Ecto neural progenitor cell (in vitro differentiated cells): ENCODE measurements around the gene KLHL40.

ENCODE experiments used
- DNase-seq: peaks from one replicate; pipeline ENCODE4 v3.0.0-alpha.2; 2018; ENCODE audit warnings: low spot score

Gene KLHL40

DNA sequence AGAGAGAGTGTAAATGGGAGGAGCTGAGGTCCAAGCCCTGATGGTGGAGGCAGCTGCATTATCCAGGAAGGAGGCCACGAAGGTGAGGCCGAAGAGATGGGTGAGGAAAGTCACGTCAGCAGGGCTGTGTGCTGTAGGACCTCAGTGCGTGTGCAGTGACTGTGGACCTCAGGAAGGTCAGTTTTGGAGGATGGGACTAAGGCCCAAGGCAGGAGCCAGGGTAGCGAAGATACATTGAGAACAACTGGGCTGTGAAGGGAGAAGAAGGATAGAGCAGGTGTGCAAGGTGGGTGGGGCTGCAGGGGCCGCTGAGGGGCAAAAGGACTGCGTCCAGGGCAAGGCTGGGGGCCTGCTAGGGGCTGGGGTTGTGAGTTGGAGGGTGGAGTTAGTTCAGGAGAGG, 4.9 kb downstream of the KLHL40 start:
- DNase-seq, result no peak

DNA sequence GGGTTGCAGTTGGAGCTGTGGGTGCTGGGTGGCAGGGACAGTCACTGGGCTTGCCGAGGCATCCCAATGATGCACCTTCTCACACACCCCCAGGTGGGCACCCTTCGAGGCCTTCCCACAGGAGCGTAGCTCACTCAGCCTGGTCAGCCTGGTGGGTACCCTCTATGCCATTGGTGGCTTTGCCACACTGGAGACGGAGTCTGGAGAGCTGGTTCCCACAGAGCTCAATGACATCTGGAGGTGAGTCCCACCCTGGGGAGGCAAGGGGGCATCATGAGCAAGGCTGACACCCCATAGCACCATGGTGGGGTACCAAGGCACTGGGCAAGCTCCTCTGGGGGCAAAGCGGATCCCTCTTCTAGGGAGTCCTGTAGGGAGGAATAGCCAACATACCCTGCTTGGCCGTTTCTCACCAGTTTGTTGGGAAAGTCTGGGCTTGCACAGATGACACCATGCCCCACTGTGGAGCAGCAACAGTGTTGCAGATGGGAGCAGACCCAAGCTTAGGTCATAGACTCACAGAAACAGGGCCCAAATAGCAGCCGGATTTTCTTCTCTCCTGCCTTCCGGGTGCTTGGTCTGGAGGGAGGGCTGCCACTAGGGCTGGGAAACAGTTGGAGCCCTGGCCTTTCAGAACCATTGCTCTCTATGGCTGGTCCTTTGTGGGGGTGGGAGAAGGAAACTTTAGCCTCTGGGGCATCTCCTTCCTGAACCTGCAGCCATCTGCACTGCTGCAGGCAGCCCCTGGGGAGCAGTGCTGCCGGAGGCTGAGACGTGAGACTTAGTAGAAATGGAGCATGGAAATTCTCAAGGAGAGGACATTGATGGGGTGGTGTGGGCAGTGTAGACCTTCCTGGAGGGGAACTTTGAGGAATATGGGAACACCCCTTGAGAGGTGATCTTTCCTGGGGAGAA, 5.7 kb downstream of the KLHL40 start:
- no peak for DNase-seq

DNA sequence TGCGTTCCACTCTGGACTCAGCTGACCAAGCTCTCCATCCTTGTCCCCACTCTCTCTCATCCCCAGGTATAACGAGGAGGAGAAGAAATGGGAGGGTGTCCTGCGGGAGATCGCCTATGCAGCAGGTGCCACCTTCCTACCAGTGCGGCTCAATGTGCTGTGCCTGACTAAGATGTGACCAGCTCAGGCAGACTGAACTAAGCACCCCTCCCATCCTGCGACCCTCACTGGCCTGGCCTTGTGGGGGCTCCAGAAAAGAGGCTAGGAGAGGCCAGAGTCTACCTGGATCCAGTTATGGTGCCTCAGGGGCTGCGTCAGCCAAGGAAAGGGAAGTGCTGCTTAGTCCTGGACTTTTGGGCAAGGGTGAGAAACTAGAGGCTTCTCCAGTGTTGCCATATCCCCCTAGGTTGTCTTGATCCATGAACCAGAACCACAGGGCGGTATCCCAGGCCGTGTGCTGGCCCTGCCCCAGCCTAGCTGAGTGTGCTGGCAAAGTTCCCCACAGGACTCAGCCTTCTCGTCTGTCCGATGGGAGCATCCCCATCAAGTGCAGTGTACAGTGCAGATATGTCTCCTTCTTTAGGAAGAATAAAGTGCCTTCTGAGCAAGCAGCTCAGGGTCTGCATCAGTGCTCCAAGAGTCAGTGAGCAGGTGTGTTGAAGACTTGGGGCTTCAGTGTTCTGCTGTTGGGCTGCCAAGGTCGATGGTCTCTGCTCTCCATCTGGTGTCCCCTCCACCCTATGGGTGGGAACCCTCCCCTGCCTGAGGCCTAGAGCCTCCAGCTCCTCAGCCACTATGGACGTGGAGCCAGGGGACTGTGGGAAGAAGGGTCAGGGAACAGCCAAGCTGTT, 6.7 kb downstream of the KLHL40 start:
- no peak for DNase-seq

DNA sequence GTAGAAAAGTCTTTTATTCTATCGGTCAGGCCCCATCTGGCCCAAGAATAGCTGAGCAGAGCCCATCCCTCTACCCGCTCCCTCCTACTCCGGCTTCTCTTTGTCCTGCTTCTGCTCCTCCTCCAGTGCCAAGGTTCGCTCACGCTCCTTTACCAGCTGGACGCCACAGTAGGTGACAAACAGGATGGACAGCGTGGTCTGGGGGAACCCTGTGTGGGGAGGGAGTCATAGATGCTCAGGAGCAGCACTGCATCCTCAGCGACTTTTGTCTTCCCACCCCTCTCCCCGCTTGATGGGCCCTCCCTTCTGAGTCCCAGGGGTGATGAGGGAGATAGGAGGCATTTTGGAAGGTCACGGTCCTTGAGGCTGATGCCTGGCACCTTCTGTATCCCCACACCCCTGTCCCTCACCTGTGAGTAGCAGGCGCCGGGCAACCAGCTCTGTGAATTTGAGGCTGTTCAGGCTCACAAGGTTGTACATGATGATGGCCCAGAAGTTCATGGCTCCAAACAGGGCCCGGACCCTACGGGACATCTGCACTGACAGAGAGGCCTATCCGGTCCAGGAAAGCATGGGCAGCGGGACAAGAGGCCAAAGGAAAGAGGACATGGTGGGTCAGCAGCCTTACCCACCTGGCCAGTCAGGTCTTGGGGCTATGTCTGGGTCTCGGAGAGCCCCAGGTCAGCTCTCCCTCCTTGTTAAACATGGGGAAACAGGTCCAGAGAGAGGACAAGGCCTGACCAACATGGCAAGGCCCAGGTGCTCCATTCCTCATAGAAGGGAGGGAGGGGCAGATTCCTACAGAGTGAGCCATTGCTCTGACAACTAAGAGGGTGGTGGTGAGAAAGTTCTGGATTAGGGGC, 7.6 kb downstream of the KLHL40 start:
- DNase-seq, result no peak

DNA sequence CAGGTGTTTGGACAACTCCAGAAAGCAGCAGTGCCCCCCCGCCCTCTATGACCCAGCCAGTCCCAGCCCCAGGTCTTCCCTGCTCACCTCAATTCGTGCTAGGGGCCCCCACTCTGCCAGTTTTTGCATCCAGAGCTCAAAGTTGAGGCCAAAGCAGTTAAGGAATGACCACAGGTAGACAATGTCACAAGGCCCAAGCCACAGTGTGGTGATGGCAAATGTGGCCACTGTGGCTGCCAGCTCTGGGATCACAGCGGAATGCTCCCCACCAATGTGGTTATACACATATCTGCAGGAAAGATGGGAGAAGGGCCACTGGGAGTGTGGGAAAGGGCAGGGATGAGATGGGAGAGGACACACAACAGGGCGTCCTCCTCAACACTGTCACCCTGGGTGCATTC, 8.2 kb downstream of the KLHL40 start:
- DNase-seq, result no peak

DNA sequence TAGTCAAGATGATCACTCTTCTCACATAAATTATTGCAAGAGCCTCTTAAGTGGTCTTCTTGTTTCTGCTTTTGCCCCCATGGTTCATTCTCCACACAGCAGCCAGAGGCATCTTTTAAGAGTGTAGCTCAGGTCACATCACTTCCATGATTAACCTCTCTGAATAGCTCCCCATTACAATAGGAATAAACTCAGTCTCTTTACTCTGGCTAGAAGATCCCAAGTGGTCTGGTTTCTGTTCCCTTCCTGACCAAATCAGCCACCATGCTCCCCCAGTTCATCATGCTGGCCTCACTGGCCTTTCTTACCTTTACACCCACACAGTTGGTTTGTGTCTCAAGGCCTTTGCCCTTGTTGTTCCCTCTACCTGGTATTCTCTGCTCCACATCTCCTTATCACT, 9.0 kb downstream of the KLHL40 start:
- no peak for DNase-seq

DNA sequence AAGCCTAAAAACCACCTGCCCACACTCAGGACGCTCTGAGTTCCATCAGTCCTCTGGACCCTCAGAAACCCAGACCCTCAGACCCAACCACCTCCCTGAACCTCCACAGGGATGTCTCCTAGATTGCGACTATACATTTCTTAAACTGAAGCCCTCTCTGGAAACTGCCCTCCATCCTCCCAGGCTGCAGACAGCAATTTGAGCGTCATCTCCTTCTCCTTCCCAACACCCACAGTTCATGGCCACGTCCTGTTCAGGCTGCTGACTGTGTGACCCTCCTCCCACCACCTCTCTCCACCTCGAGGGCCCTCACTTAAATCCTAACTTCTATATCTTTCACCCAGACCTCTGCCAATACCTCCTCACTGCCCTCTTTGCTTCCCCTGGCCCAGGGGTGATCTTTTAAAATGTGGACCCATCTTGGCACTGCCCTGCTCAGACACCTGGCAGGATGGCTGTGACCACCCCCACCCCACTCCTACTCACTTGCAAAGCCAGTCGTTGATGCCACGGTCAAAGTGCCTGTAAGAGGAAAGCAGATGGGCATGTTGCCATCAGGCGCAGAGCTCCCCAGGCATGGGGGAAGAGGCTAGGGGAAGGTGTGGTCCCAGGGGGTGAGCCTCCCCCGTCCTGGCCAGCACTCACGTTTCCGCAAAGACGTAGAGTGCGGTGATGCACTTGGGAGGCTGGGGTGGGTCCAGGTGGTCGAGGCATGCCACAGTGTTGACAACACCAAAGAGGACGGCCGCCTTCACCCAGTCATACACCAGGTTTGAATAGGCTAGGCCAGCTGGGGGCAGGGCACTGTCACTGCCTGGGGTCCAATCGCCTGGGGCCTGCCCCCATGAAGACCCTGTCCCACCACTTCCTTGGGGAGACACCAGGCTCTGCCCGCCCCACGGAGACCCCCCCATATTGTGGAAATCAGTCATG, 11.3 kb downstream of the KLHL40 start:
- peak; percentile 21 for DNase-seq

DNA sequence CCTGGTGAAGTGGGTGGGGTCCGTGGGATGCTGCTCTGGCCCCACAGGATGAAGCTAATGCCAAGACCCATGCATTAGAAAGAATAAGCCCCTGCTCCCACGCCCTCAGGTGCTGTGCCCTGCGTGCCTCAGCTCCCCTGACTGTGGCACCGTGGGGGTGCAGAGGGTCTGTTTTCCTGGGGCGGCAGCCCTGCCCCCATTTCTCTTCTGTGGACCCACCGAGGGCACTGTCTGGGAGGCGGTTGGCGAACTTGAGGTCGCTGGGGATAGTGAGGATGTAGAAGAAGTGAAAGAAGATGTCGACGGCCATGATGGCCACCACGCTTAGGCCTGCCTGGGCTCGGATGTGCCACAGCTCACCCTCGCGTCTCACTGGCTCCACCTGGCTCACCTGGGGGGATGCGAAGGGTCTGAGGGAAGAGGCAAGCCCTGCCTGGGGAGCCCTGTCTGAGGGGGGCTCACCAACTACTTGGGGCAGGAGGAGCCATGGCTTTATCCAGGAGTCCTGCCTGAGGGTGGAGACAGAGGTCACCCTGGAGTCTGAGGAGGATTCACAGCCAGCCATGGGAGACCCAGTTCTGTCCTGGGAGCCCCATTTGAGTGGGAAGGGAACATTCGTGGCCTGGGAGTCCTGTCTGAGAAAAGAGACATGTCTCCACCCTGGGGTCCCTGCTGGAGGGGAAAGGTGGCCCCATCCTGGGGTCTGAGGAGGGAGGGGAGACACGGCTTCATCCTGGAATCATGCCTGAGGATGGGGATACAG, 12.1 kb downstream of the KLHL40 start:
- peak; percentile 21 for DNase-seq

DNA sequence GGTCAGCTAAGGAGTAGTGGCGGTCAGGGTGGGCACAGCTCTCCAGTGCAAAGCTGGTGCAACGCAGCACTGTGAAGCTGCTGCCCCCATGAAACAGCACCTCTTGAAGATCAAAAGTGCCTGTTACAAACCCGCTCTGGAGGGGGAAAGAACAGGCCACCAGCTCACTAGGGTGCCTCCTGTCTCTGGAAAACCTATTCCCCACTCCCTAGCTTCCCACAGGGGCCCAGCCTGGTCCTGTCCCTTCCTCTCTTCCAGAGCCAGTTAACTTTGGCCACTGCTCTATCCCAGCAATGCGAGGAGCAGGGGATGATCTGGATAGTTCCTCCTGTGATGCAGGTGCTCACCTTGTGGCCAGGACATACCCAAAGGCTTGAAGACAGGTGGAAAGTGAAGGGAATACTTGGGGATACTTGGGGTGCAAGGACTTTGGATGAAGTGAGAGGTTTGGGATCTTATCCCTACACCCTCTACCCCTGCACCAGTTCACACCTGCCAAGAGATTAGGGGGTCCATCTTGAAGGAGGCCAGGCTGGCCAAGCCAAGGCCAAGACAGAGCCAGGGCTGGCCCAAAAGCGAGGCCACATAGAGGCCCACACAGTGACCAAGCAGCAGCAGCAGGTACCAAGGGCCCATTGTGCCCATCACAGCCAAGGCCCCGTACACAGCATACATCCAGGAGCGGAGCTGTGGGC, 13.0 kb downstream of the KLHL40 start:
- DNase-seq, result peak; percentile 30

DNA sequence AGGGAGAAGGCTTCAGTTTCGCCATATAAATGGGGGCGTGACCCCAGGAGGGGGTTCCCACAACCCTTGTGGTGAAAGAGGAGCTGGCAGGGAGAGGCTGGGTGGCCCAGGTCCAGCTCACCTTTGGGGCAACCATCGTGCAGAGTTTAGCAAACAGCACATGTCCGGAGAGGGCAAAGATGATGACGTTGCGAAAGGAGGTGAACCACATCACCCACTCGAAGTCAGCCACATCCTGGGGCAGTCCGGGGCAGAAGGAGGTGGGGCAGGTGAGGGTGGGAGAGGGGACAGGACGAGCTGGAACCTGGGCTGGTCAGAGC, 13.5 kb downstream of the KLHL40 start:
- DNase-seq, result peak; percentile 22

DNA sequence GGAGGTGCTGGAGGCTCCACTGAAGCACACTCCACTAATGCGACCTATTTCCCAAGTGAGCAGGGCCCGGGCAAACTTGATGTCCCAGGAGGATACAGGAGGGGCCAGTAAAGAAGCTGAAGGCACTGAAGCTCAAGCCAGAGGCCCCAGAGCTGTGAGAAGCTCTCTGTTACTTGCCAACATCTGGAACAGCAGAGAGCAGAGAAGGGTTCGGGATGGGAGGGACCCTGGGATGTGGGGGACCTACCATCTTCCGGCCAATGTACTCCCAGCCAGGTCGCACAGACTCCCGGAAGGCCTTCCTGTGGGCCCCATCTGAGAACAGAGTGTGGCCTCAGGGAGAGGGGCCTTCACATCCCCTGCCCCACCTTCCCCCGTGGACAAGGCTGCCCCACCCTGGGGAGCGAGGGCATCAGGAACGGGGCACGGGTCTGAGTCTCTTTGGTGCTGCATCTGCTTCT, 14.2 kb downstream of the KLHL40 start:
- peak; percentile 32 for DNase-seq

DNA sequence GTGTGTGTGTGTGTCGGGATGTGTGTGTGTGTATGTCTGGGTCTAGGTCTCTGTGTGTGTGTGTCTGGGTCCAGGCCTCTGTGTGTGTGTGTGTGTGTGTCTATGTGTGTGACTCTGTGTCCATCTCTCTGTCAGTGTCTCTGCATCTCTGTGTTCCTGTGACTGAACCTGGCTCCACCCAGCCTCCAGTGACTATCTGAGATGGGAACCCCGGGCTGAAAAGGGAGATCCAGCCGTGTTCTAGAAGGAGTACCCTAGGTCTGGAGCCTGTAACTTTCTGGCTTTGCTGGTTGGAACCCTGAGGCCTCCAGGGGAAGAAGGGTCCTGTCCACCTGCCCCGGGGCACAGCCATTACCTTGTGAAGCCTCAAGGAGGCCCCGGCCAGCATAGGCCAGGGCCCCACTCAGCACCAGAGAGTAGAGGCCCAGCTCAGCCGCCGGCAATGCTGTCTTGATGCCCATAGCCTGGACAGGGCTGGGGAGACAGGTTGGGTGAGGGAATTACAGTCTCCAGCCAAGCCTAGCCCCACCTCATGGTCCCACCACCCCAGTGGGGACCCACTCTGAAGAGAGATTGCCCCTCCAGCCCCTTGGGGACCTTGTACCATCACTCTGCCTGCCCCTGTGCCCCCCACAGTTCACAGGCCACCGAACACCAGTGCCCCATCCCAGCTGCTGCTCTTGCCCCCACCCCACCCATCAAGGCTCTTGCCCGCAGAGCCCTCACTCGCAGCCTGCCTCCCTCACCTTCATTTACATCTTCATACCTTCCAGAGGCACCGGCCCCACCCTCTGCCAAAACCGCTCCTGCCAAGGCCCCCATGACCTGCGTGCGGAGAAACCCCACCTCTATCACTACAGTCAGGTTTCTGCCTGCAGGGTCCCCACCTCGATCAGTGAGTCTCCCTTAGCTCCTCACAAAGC, 15.3 kb downstream of the KLHL40 start:
- peak; percentile 35 for DNase-seq

DNA sequence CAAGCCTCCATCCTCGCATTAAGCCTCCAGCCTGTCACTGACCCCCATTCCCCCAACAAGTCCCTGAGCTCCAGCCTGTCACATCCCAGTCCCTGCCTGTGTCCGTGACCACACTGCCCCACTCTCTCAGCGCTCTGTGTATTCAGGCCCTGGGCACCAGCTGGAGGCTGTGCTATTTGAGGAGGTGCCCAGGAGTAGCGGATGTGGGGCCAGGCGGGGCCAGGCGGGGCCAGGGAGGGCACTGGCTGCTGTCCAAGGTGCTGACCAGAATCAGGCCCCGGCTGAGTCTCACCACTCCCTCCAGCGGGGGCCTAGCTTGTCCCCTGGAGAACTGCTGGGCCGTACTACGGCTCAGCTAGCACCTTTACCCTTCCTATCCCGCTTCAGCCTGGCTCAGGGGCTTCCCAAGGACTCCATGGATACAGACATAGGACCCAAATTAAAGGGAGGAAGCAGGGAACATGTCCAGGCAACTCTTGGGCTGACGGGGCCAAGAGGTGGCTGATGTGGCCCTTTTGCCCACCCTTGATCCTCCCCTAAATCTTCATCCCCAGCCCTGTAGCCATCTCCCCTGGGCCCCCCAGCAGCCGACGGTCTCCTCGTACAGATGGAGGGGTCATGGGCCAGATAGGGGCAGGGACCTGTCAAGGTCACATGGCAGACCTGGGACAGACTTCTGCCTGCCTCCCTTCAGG, 16.2 kb downstream of the KLHL40 start:
- DNase-seq, result peak; percentile 88

DNA sequence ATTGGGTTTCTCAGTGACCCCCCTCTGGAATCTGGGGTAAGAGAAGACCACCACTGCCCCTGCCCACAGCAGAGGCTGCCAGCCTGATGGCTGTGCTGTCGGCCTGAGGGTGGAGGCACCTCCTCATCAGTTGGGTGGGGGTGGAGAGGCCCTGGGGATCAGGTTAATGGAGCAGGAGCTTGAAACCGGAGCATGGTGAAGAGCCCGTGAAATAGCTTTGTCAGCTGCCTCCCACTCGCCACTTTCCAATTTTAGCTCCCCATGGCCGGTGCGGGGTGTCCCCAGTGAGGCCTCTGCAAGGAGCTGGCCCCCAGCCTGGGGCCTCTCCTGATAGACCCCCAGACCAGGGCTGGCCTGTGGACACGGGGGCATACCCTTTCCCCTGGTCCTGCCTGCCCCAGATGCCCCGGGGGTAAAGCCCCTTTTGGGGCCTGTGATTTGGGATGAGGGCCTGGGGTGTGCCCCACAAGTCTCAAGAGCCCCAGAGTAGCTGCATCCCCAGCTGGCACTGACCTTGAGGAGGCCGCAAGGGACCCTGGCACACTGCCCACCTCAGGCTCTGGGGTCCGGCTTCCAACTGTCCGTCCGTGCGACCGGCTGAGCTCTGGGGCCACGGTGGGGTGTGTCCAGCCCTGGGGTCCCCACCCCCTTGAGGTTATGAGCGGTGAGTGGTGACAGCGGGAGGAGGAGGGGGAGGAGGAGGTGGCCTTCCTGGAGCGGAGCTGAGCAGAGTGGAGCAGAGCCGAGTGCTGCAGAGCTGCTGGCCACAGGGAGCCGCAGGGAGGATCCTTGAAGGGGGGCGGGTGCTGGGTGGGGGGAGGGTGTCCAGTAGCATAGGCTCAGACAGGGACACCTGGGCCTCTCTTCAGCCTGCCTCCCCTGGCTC, 17.0 kb downstream of the KLHL40 start, which contains the start of gene HHATL:
HHATL (minus strand) TSS at position 733 of the 886 bp plus-strand sequence. CDS start 1,972 bp downstream, outside the sequence.
- peak; percentile 38 for DNase-seq

DNA sequence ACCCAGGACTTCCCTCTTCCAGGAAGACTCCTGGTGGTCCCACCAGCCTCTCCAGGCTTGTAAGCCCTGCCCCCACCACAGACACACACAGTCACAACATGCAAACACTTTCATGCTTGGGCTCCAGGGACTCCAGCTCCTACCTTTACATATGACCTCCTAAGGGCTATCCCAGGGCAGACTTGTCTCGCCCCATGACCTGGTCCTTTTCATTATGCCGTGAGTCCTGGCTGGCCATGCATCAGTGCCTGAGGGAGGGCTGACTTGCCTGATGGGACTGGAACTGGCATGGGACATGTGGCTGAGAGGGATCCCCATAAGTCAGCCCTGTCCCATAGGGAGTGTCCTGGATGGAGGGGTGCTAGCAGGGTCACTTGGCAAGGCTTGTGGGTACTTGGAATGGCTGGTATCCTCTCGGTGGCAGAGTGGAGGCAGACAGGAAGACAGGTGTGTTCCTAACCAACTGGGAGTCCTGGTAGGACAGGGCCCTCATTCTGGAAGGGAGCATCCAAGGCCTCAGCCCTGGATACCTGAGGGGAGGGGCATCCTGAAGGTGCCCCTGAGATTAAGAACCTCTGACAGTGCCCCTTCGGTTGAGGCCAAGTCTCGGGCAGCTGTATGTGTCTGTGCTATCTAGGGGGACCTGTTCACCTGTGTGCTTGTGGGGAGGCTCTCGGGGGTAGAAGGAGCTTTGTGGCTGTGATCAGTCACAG, 17.8 kb downstream of the KLHL40 start:
- DNase-seq, result peak; percentile 25

DNA sequence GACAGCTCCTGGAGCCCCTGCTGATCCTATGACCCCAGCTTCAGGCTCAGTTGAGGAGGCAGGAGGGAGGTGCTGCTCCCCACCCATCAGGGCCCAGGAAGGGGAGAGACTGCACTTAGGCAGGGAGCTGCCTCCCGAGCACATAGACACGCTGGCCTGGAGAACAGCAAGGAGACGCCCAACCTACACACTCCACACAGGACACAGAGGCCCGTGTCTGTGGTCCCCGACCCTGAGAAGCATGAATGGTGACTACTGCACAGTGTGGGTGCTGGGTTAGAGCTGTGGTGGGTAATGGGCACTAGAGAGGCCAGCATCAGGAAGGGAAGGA, 18.3 kb downstream of the KLHL40 start:
- DNase-seq, result peak; percentile 37
